ENCODE results near the gene RAN.
"Not testable (repeated sequence)": the region's sequence is repeated elsewhere in the genome, so short reads cannot be mapped to it uniquely, and the experiment has no call there.

The RAN gene

GRCh38 chr12:130871286-130872178, at the start of gene RAN:
Gene RAN, plus strand, starts transcription at chr12:130872066. Its CDS starts 528 bp downstream, at chr12:130872594.
- peak; percentile 87 for DNase-seq

- no peak for DNase-seq
Observed at GRCh38 chr12:130825771-130826150, 46.1 kb upstream of the RAN start.

- no peak for DNase-seq
Observed at GRCh38 chr12:130826151-130826801, 45.6 kb upstream of the RAN start.

GRCh38 chr12:130827432-130827831, 44.4 kb upstream of the RAN start:
- no peak for DNase-seq

- no peak for DNase-seq
Observed at GRCh38 chr12:130828895-130829294, 43.0 kb upstream of the RAN start.

- DNase-seq: no peak
Observed at GRCh38 chr12:130829391-130830245, 42.2 kb upstream of the RAN start.

- DNase-seq: no peak
Observed at GRCh38 chr12:130830246-130830551, 41.7 kb upstream of the RAN start.

GRCh38 chr12:130831246-130831645, 40.6 kb upstream of the RAN start:
- DNase-seq: no peak

GRCh38 chr12:130831876-130832405, 39.9 kb upstream of the RAN start:
- DNase-seq: no peak

GRCh38 chr12:130832561-130833209, 39.2 kb upstream of the RAN start:
- DNase-seq: no peak

- DNase-seq: no peak
Observed at GRCh38 chr12:130835011-130835410, 36.9 kb upstream of the RAN start.

- DNase-seq: no peak
Observed at GRCh38 chr12:130835436-130835835, 36.4 kb upstream of the RAN start.

- no peak for DNase-seq
Observed at GRCh38 chr12:130838284-130838950, 33.4 kb upstream of the RAN start.

GRCh38 chr12:130838951-130839769, 32.7 kb upstream of the RAN start, which contains the start of gene STX2:
Gene STX2, minus strand, starts transcription at chr12:130839250. Its CDS starts 151 bp downstream, at chr12:130839099.
- peak; percentile 86 for DNase-seq

- DNase-seq: no peak
Observed at GRCh38 chr12:130839770-130840404, 32.0 kb upstream of the RAN start.

- DNase-seq: no peak
Observed at GRCh38 chr12:130846369-130846768, 25.5 kb upstream of the RAN start.

GRCh38 chr12:130847112-130847511, 24.8 kb upstream of the RAN start:
- DNase-seq: no peak

GRCh38 chr12:130848105-130848504, 23.8 kb upstream of the RAN start:
- not testable (repeated sequence) for DNase-seq

GRCh38 chr12:130848785-130849305, 23.0 kb upstream of the RAN start:
- not testable (repeated sequence) for DNase-seq

Measured in T1000 (cell line).